Glutamatergic neuron (in vitro differentiated cells): ENCODE measurements around the gene LYPLA2. TPM values are rescaled to one million over a fixed set of nuclear protein-coding genes. Genes with fewer than 3 reads are reported as not detected.
A peak's percentile ranks its signal among the peaks of the same experiment; 100 is the strongest.
"Not testable (repeated sequence)": the region's sequence is repeated elsewhere in the genome, so short reads cannot be mapped to it uniquely, and the experiment has no call there.

Experiments used
- DNase-seq: peaks from one replicate; pipeline ENCODE4 v3.0.0; 2022
- H3K27ac Mint-ChIP-seq: one replicate; pipeline ENCODE4 v1.8.0; 2020; ENCODE audit warnings: mild to moderate bottlenecking, mixed read lengths, inconsistent platforms; ENCODE audit not compliant: unreplicated experiment
- H3K27me3 Mint-ChIP-seq: one replicate; pipeline ENCODE4 v1.8.0; 2020; ENCODE audit warnings: mild to moderate bottlenecking, moderate library complexity, mixed read lengths, inconsistent platforms; ENCODE audit not compliant: unreplicated experiment
- H3K36me3 Mint-ChIP-seq: one replicate; pipeline ENCODE4 v1.8.0; 2020; ENCODE audit warnings: mild to moderate bottlenecking, mixed read lengths, inconsistent platforms; ENCODE audit not compliant: unreplicated experiment
- H3K4me1 Mint-ChIP-seq: one replicate; pipeline ENCODE4 v1.8.0; 2020; ENCODE audit warnings: mild to moderate bottlenecking, low read depth, mixed read lengths, inconsistent platforms; ENCODE audit not compliant: unreplicated experiment
- H3K4me3 Mint-ChIP-seq: one replicate; pipeline ENCODE4 v1.8.0; 2020; ENCODE audit warnings: mild to moderate bottlenecking, mixed read lengths, inconsistent platforms; ENCODE audit not compliant: unreplicated experiment
- H3K9me3 Mint-ChIP-seq: one replicate; pipeline ENCODE4 v1.8.0; 2020; ENCODE audit warnings: mild to moderate bottlenecking, moderate library complexity, mixed read lengths, inconsistent platforms; ENCODE audit not compliant: unreplicated experiment
- total RNA-seq: library from RNA; stranded (reverse); fragmentation: NEBNext Ultra II Directional; extraction: Animal tissue kit (Norgen Biotek cat#: 25700); gene quantifications from one replicate; pipeline ENCODE4 v1.2.1, GENCODE V29; 2021; ENCODE audit not compliant: unreplicated experiment
- TF ChIP-seq, protein P1 (sequence below): fragments of 200-600 bp; sonication (generic); IDR thresholded peaks from one replicate; pipeline ENCODE4 v1.5.0; 2021; ENCODE audit not compliant: partially characterized antibody, unreplicated experiment

The LYPLA2 gene
- total RNA-seq, 1 donor from 2014 or later: 191 TPM

GRCh38 chr1:23777979-23778814 is 12.7 kb upstream of the LYPLA2 start, which contains the start of gene PITHD1:
Gene PITHD1, plus strand, starts transcription at chr1:23778418. Its CDS starts 98 bp downstream, at chr1:23778516.
- peak; percentile 81 for DNase-seq
- TF ChIP-seq, protein P1, sequence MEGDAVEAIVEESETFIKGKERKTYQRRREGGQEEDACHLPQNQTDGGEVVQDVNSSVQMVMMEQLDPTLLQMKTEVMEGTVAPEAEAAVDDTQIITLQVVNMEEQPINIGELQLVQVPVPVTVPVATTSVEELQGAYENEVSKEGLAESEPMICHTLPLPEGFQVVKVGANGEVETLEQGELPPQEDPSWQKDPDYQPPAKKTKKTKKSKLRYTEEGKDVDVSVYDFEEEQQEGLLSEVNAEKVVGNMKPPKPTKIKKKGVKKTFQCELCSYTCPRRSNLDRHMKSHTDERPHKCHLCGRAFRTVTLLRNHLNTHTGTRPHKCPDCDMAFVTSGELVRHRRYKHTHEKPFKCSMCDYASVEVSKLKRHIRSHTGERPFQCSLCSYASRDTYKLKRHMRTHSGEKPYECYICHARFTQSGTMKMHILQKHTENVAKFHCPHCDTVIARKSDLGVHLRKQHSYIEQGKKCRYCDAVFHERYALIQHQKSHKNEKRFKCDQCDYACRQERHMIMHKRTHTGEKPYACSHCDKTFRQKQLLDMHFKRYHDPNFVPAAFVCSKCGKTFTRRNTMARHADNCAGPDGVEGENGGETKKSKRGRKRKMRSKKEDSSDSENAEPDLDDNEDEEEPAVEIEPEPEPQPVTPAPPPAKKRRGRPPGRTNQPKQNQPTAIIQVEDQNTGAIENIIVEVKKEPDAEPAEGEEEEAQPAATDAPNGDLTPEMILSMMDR: no peak
- Mint-ChIP-seq H3K27me3 (no peaks in the 10 kb centered on the region), H3K4me1 (peaks cover 11% of the 10 kb centered on the region), H3K9me3 (peaks cover 2% of the 10 kb centered on the region), H3K4me3 (peak within 1 kb of the TSS; percentile 98), H3K27ac (peak within 1 kb of the TSS; percentile 80), H3K36me3 (no peaks in the 10 kb centered on the region)

DNA sequence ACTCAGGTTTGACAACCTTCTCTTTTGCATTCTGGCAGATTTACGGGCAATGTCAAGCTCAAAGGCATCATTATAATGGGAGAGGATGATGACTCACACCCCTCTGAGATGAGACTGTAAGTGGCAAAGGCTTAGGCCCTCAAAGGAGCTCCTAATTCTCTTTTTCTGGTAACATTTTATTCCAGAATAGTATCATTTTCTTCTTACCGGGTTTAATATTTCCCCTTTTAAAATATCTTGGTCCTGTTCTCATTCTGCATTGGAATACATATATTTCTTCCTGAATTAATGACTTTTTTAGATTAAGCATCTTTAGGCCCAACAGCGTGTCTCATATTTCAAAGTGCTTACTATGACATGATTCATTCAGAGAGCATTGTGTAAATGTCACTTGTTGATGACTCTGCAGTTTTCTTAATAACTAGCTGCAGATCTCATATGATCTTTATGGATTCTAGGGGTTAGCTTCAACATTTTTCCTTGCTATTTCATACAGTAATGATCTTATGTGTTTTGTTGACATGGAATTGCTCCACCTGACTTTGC is 11.0 kb upstream of the LYPLA2 start:
- Mint-ChIP-seq H3K27me3 (no peaks in the 10 kb centered on the region), H3K4me3 (peak overlapping the region; percentile 80), H3K36me3 (no peaks in the 10 kb centered on the region), H3K9me3 (peaks cover 2% of the 10 kb centered on the region), H3K4me1 (peaks cover 11% of the 10 kb centered on the region), H3K27ac (no peak overlapping the region)
- DNase-seq: no peak
- TF ChIP-seq, protein P1: no peak

GRCh38 chr1:23783141-23783540 is 7.8 kb upstream of the LYPLA2 start:
- not testable (repeated sequence) for H3K27me3 Mint-ChIP-seq, H3K27ac Mint-ChIP-seq, H3K4me1 Mint-ChIP-seq, H3K9me3 Mint-ChIP-seq, DNase-seq, H3K4me3 Mint-ChIP-seq, H3K36me3 Mint-ChIP-seq

- TF ChIP-seq, protein P1: no peak
- no peak for DNase-seq
- H3K4me3 Mint-ChIP-seq: no peak overlapping the region
- no peak overlapping the region for H3K27ac Mint-ChIP-seq
- H3K9me3 Mint-ChIP-seq: no peaks in the 10 kb centered on the region
- no peaks in the 10 kb centered on the region for H3K36me3 Mint-ChIP-seq
- peaks cover 3% of the 10 kb centered on the region for H3K4me1 Mint-ChIP-seq
- H3K27me3 Mint-ChIP-seq: peaks cover 2% of the 10 kb centered on the region
Observed at GRCh38 chr1:23784846-23785245, 6.1 kb upstream of the LYPLA2 start.

DNA sequence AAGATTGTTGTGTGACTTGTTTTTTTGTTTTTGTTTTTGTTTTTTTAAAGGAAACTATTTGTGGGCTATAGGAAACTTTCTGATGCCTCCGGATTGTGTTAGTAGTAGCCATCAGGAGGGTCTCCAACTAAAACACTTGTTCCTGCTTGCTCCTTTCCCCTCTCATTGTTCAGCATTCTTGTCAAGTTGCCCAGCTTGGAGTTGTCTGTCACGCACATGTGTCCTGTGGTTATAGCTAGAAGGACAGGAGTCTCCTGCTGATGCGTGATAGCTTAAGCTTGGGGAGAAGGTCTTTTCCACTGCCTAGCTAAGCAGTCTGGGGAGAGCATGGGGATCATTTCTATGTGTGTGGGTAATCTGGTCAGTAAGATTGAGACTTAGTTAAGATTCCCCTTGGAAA is 3.2 kb upstream of the LYPLA2 start:
- DNase-seq: no peak
- Mint-ChIP-seq H3K27ac (no peak overlapping the region), H3K36me3 (no peaks in the 10 kb centered on the region), H3K4me1 (no peaks in the 10 kb centered on the region), H3K27me3 (peaks cover 4% of the 10 kb centered on the region), H3K9me3 (peaks cover 4% of the 10 kb centered on the region), H3K4me3 (no peak overlapping the region)
- TF ChIP-seq, protein P1: no peak
